Measurements from ENCODE around the gene HEYL.
"Not testable (repeated sequence)": the region's sequence is repeated elsewhere in the genome, so short reads cannot be mapped to it uniquely, and the experiment has no call there.

The HEYL gene

DNA sequence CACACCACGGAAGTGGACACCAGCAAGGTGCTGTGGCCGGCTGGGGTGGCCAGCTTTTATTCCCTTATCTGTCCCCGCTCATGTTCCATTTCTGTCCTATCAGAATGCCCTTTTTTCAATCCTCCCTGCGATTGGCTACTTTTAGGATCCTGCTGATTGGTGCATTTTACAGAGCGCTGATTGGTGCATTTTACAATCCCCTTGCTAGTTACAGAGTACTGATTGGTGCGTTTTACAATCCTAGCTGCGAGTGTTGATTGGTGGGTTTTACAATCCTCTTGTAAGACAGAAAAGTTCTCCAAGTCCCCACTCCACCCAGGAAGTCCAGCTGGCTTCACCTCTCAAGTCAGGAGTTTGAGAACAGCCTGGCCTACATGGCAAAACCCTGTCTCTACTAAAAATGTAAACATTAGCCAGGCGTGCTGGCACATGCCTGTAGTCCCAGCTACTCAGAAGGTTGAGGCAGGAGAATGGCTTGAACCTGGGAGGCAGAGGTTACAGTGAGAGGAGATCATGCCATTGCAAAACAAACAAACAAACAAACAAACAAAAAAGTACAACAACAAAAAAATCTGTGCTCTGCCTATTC, 37.7 kb downstream of the HEYL start:
- DNase-seq (ENCODE audit: low read depth): not testable (repeated sequence)

DNA sequence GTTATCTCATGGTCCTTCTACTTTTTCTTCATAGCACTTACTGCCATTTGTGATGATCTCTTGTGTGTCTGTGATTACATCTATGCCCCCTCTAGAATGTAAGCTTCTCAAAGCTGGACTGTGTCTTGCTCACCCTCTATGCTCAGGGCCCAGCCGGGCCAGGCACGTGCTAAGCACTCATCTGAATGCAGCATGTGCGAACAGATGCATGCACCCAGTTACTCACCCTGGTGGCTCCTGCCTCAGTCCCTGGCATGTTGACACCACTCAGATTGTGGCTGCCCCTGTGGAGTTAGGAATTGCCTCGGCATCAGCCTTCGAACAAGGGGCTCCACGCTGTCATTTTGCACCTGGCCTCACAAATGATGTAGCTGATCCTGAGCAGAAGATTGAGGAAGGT, 43.3 kb downstream of the HEYL start:
- no peak for DNase-seq (ENCODE audit: low read depth)

DNA sequence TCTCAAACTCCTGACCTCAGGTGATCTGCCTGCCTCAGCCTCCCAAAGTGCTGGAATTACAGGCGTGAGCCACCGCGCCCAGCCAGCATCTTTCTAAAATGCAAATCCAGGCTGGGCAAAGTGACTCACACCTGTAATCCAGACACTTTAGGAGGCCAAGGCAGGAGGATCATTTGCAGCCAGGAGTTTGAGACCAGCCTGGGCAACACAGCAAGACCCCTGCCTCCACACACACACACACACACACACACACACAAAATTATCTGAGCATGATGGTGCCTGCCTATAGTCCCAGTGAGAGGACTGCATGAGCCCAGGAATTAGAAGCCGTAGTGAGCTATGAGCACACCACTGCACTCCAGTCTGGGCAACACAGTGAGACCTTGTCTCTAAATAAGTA, 46.1 kb downstream of the HEYL start:
- no peak for DNase-seq (ENCODE audit: low read depth)

DNA sequence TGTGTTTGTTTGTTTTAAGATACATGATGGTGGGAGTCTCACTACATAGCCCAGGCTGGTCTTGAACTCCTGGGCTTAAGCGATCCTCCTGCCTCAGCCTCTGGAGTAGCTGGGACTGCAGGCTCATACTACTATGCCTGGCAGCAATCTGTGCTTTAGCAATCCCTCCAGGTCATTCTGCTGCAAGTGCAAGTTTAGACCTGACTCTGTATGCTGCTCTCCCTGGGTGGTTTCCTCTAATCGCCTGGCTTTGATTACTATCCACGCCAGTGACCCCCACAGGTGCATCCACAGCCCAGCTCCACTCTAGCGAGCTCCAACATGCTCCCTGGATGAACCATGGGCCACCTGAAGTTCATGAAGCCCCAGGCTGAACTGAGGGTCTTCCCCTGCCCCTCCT, 47.4 kb downstream of the HEYL start:
- no peak for DNase-seq (ENCODE audit: low read depth)

DNA sequence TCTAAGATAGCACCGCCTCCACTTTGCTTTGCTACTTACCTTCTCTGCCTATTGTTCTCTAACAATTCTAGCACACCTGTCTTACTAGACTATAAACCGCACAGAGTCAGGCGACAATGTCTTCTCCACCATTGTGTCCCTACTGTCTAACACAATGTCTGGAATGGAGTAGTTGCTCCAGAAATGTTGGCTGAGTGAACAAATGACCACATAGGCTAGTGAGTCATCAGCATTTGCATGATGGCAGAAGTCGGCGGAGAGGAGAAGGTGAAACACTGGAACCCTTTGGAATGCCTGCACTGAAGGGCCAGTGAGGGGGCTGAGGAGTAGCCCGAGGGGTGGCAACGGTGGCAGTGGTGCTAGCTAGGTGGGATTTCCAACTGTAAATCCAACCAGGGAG, 48.9 kb downstream of the HEYL start:
- no peak for DNase-seq (ENCODE audit: low read depth)

DNA sequence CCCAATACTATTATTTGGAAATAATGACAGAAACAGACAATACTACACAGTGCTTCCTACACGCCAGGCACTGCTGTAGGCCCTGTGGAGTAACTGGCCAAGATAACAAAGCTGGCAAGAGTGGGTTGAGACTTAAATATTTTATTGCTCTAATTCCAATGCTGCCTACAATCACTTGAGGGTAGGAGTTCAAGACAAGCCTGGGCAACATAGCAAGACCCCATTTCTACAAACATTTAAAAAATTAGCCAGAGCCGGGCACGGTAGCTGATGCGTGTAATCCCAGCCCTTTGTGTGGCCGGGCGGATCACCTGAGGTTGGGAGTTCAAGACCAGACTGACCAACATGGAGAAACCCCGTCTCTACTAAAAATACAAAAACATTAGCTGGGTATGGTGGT, 53.5 kb downstream of the HEYL start:
- DNase-seq (ENCODE audit: low read depth): no peak

DNA sequence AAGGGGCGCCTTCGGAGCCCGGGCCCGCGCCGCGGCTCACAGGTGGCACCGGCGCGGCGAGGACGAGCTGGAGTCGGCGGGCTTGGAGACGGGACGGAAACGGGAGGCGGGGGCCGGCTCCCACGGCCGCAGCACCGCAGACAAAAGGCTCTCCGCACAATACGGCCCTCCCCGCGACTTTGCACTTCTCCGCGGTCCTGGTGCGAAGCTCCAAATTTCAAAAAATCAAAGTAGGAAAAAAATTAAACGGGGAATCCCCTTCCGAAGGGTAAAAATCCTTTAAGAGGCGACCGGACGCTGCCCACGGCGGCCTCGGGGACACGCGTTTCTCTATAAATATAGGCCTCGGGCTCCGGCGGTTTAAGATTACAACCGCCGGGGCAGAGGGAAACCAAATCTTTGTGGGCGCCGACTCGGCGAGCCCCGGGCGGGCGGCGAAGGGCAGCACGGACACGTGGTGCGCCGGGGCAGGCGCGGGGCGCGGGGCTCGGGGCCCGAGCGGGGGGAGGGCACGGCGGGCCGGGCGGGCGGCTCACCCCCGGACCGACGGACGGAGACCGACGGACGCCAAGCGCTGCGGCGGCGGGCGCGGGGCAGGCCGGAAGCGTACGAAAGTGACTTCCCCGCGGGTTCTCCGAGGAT, 63.3 kb downstream of the HEYL start:
- no peak for DNase-seq (ENCODE audit: low read depth)

DNA sequence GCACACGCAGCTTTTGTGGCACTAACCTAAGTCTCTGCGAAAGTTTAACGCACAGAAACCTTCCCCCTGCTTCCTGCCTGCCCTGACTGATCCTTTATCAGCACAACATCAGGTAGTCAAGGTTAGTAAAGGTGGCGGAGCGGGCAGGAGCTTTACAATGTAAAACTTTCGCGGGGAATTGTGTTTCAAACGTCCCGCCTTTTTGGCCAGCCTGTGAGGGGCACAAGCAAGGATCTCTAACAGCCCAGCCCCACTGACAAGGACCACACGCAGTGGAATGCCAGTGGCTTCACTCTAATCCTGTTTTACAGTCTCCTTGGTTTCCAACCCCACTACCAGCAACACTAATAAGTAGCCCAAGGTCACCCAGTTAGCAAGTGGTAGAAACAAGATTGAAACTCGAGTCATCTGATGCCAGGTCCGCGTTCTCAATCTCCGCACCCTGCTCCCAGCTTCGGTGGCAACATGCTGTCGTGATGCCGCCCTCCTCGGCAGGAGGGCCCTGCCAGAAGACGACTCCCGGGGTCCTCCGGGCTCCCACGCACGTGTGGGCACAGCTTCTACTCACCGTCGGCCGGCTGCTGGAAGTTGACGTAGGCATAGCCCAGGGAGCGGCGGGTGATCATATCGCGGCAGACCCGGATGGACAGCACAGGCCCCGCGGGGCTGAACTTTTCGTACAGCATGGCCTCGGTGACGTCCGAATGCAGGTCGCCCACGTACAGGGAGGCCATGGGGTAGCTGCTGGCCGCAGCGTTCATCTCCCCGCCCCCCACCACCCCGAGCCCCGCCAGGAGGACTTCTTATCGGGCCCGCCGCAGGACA, 64.0 kb downstream of the HEYL start:
- no peak for DNase-seq (ENCODE audit: low read depth)

DNA sequence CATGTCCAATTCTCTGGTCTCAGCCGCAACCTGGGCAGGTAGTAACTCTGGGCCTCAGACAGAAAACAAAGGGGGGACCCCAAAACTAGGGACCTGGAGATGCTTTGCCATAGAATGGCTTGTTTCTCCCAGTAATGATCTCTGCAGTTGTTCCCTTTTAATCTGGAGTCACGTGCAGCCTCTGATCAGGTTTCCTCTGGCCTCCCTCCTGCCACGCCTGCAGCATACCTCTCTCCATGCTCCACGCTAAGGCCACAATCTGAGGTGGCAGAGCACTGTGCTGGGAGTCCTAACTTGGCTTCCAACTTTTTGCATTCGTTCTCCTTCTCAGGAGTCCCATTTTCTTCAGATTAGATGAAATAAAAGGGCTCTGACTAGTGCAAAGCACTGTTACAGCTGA, 64.8 kb downstream of the HEYL start:
- no peak for DNase-seq (ENCODE audit: low read depth)
